Tibial artery (tissue), 4 donors: Measurements from ENCODE around the gene WIPI1.
"Not testable (repeated sequence)": the region's sequence is repeated elsewhere in the genome, so short reads cannot be mapped to it uniquely, and the experiment has no call there.

Experiments
- DNase-seq, 2 donors: peaks; one replicate each; pipeline ENCODE4 v3.0.0-alpha.2; 2019
- H3K27ac ChIP-seq, 2 donors: fragments of 200-600 bp; sonication (generic) in 1 of 2; 1 replicate in 1 of 2; 2 replicates in 1 of 2; pipeline ENCODE4 v1.5.1; 2018 to 2019; ENCODE audit warnings: mild to moderate bottlenecking in 1 of 2
- H3K27me3 ChIP-seq, 2 donors: fragments of 200-600 bp; sonication (generic) in 1 of 2; one replicate each; pipeline versions ENCODE4 v1.5.1 to v1.6.0; 2016 to 2019
- H3K36me3 ChIP-seq, 3 donors: fragments of 200-600 bp; sonication (generic) in 2 of 3; one replicate each; pipeline ENCODE4 v1.5.1; 2016 to 2019; ENCODE audit warnings: mild to moderate bottlenecking in 2 of 3
- H3K4me1 ChIP-seq, 4 donors: fragments of 200-600 bp; sonication (generic) in 2 of 4; 1 replicate in 3 of 4; 2 replicates in 1 of 4; pipeline ENCODE4 v1.5.1; 2016 to 2019
- H3K4me3 ChIP-seq, 2 donors: fragments of 200-600 bp; sonication (generic) in 1 of 2; 1 replicate in 1 of 2; 2 replicates in 1 of 2; pipeline ENCODE4 v1.5.1; 2018 to 2019; ENCODE audit warnings: mild to moderate bottlenecking in 2 of 2
- H3K9me3 ChIP-seq, 3 donors: fragments of 200-600 bp; sonication (generic) in 1 of 3; one replicate each; pipeline ENCODE4 v1.5.1; 2016 to 2019
- CTCF ChIP-seq, 2 experiments: fragments of 200-600 bp in 1 of 2; fragments of 450-650 bp in 1 of 2; IDR thresholded peaks; one replicate each; pipeline ENCODE4 v1.5.1; 2017 to 2019; ENCODE audit warnings: antibody characterized with exemption in 2 of 2, mild to moderate bottlenecking in 1 of 2, moderate library complexity in 1 of 2
- intact Hi-C: fragments of 100-400 bp; cut with DNase I; formaldehyde crosslinking; loops from one replicate; pipeline ENCODE4 v1.15.0; 2023; ENCODE audit warnings: low total_unique reads

The WIPI1 gene

GRCh38 chr17:68497885-68498319 is 40.6 kb upstream of the WIPI1 start:
- H3K36me3 ChIP-seq = no peaks in the 10 kb centered on the region
- intact Hi-C loops = no loop called here
- H3K27me3 ChIP-seq = peaks cover 0 to 6% of the 10 kb centered on the region in 2 donors
- H3K27ac ChIP-seq = no peak overlapping the region
- H3K4me1 ChIP-seq = peaks cover 0 to 9% (median 0%) of the 10 kb centered on the region in 4 donors
- no peaks in the 10 kb centered on the region for H3K9me3 ChIP-seq
- H3K4me3 ChIP-seq = no peak overlapping the region
- DNase-seq = no peak
- no peak for TF ChIP-seq CTCF (IDR thresholded peaks at IDR 0.05)

GRCh38 chr17:68495081-68495480 is 37.8 kb upstream of the WIPI1 start:
- intact Hi-C loops = no loop called here
- TF ChIP-seq CTCF (IDR thresholded peaks at IDR 0.05) = no peak
- H3K36me3 ChIP-seq = no peaks in the 10 kb centered on the region
- no peaks in the 10 kb centered on the region for H3K27me3 ChIP-seq
- no peak overlapping the region for H3K4me3 ChIP-seq
- no peak for DNase-seq
- H3K27ac ChIP-seq = no peak overlapping the region
- H3K9me3 ChIP-seq = no peaks in the 10 kb centered on the region
- peaks cover 0 to 10% (median 0%) of the 10 kb centered on the region in 4 donors for H3K4me1 ChIP-seq

GRCh38 chr17:68492394-68493054 is 35.2 kb upstream of the WIPI1 start:
- H3K36me3 ChIP-seq, intact Hi-C loops, H3K4me1 ChIP-seq, DNase-seq, H3K9me3 ChIP-seq, H3K27ac ChIP-seq, H3K27me3 ChIP-seq, H3K4me3 ChIP-seq: not testable (repeated sequence)

- intact Hi-C loops = no loop called here
- H3K9me3 ChIP-seq = no peaks in the 10 kb centered on the region
- H3K4me3 ChIP-seq = no peak overlapping the region
- peaks cover 0 to 10% (median 0%) of the 10 kb centered on the region in 4 donors for H3K4me1 ChIP-seq
- H3K36me3 ChIP-seq = no peaks in the 10 kb centered on the region
- peaks cover 0 to 5% of the 10 kb centered on the region in 2 donors for H3K27me3 ChIP-seq
- TF ChIP-seq CTCF (IDR thresholded peaks at IDR 0.05) = no peak
- no peak overlapping the region for H3K27ac ChIP-seq
- peak; percentile 45 to 71 for DNase-seq
Observed at GRCh38 chr17:68491381-68492231, 34.3 kb upstream of the WIPI1 start.

- no peak for DNase-seq
- H3K9me3 ChIP-seq = no peaks in the 10 kb centered on the region
- no peak overlapping the region for H3K27ac ChIP-seq
- TF ChIP-seq CTCF (IDR thresholded peaks at IDR 0.05) = no peak
- intact Hi-C loops = no loop called here
- H3K4me1 ChIP-seq = peaks cover 0 to 10% (median 0%) of the 10 kb centered on the region in 4 donors
- no peak overlapping the region for H3K4me3 ChIP-seq
- no peaks in the 10 kb centered on the region for H3K36me3 ChIP-seq
- peaks cover 0 to 5% of the 10 kb centered on the region in 2 donors for H3K27me3 ChIP-seq
Observed at GRCh38 chr17:68489919-68490318, 32.6 kb upstream of the WIPI1 start.

GRCh38 chr17:68484458-68484857 is 27.2 kb upstream of the WIPI1 start:
- Histone ChIP-seq H3K27me3 (peaks cover 0 to 10% of the 10 kb centered on the region in 2 donors), H3K4me1 (no peaks in the 10 kb centered on the region), H3K36me3 (no peaks in the 10 kb centered on the region), H3K9me3 (no peaks in the 10 kb centered on the region), H3K27ac (no peak overlapping the region), H3K4me3 (no peak overlapping the region)
- no peak for DNase-seq
- no peak for TF ChIP-seq CTCF (IDR thresholded peaks at IDR 0.05)
- intact Hi-C loops = no loop called here
